COLO829 (cell line): Measurements from ENCODE around the gene DQX1.
A peak's percentile ranks its signal among the peaks of the same experiment; 100 is the strongest.
"Not testable (repeated sequence)": the region's sequence is repeated elsewhere in the genome, so short reads cannot be mapped to it uniquely, and the experiment has no call there.

ENCODE experiments used
- DNase-seq: peaks from one replicate; pipeline ENCODE4 v3.0.0; 2012; ENCODE audit warnings: low spot score

Gene DQX1

GRCh38 chr2:74491648-74492544 is 34.1 kb downstream of the DQX1 start:
- no peak for DNase-seq

DNA sequence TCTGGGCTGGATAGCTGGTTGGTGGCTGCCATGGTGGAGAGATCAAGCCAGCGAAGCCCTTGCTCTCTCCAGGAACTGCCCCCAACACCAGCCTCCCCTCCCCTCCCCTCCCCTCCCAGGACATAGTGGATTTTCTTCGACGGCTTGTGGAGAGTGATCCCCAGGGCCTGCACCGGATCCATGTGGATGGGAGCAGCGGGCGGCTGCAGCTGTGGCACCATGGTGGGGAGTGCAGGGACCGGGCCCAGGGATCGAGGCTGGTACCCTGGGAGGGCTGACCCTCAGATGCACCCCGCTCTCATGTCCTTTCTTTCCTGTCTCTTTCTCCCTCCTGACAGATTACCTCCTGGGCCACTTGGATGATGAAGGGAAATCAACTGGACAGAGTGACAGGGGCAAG is 36.1 kb downstream of the DQX1 start:
- DNase-seq, result no peak

- no peak for DNase-seq
Measured at GRCh38 chr2:74488643-74489481, 37.2 kb downstream of the DQX1 start.

DNA sequence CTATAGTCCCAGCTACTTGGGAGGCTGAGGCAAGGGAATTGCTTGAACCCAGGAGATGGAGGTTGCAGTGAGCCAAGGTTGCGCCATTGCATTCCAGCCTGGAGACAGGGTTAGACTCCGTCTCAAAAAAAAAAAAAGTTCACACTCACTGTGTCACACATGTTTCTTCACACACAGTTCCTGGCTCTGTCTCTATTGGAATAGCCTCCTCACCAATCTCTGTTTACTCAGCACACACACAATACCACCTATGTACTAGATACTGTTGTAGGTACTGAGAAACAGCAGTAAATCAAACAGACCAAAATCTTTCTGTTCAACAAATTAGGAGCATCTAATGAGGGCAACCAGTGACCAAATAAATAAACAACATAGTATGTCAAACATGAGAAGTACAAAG is 39.9 kb downstream of the DQX1 start:
- DNase-seq, result no peak

DNA sequence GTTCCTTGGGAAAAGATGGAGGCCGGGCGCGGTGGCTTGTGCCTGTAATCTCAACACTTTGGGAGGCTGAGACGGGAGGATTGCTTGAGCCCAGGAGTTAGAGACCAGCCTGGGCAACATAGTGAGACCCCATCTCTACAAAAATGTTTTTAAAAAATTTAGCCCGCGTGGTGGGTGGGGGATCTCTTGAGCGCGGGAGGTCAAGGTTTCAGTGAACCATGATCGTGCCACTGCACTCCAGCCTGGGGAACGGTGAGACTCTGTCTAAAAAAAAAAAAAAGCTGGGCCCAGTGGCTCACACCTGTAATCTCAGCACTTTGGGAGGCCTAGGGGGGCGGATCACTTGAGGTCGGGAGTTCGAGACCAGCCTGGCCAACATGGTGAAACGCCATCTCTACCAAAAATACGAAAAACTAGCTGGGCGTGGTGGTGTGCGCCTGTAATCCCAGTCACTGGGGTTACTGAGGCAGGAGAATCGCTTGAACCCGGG is 42.3 kb downstream of the DQX1 start:
- DNase-seq, result not testable (repeated sequence)

GRCh38 chr2:74482801-74483674 is 43.0 kb downstream of the DQX1 start, which contains the start of the genes CCDC142 and TTC31:
TSS of gene CCDC142 (minus strand) at chr2:74482998. CDS start at chr2:74482837, 161 bp downstream.
TSS of gene TTC31 (plus strand) at chr2:74483081. CDS start at chr2:74483096, 15 bp downstream.
- peak; percentile 89 for DNase-seq

GRCh38 chr2:74481961-74482800 is 43.9 kb downstream of the DQX1 start:
- DNase-seq, result no peak

DNA sequence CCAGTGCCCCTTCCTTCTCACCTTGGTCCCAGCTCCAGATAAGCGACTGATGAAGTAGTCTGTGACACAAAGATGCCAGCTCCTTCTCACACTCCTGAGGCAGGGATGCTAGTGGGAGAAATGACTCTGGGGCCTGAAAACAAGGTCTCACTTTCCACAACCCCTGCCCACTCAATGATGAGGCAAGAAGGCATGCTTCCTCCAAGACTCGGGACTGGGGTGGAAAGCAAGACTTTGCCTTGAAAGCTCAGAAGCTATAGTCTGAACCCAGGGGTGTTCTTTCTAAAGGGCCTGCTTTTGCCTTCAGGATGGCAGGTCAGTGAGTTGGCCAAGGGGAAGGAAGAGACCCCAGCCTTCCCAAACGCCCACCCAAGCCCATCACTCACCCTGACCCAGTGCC is 44.6 kb downstream of the DQX1 start:
- DNase-seq, result no peak

GRCh38 chr2:74474899-74475298 is 51.1 kb downstream of the DQX1 start:
- DNase-seq, result no peak

DNA sequence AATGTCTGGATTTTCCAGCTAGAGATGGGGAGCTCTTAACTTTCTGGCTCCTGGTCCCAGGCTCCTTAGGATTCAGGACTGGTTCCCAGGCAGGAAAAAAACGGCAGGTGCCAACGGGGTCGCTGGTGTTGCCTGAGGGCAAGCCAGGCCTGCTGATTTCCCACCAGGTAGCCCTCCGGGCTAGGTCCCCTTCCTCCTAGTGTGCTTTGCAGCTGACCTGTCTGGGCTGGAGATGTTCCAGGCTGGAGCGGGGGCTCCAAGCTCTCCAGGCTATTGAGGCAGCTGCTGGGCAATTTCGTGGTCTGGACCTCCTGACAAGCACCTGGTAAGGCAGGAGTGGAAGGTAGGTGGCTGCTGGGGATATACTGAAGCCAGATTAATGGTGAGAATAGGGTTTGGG is 51.5 kb downstream of the DQX1 start:
- no peak for DNase-seq

DNA sequence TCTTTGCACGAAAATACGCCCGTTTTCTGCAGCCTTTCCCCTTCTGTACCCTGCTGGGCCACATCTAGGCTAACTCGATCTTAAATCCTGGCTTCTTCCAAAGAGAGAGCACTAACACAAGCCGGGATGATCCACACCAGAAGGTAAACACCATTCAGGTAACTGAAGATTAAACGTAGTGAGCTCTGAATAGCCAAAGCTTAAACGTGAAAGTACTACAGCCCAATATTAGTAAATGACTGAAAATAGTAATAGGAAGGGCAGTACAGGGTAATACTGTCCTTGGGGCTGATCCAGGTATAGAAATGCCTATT is 53.1 kb downstream of the DQX1 start:
- no peak for DNase-seq

DNA sequence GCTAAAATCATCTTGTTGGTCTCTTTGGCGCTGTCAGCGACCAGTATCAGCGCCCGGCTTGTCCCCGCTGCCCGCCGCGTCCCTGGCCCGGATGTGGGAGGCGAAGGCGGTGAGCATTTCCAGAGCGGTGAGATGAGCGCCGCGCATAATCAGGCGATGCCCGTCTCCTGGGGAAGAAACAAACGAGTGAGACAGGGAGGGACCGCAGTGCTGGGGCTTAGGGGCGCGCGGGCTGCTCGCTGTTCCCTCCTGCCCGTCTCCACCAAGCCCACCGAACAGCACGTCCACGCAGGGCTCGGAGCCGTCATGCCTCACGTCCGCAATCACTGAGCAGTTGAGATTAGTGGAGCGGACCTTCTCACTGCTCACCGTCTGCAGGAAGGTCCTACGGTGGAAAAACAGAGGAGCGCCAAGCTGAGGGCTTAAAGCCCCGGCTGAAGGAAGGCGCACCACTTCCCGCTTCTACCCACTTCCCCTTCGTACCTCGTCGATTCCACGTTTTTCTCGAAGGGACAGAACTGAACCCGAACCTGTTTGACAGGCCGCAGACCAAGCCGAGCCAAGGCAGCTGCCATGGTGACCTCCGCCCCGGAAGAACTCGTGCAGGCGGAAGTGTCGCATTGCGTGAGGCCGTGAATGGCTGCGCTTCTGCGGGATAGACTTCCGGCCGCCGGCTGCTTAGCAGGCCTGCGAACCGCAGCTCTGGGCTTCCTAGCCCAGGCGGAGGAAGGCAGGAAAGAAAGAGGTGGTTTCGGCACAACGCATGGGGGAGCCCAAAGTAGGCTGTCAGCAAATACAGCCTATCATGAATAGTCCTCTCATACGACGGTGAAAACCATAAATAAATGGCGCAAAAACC is 53.7 kb downstream of the DQX1 start, which contains the start of gene MRPL53:
Gene MRPL53 (minus strand): TSS at position 595 of the 859 bp plus-strand sequence. CDS start 20 bp downstream, at position 575.
- peak; percentile 47 for DNase-seq

DNA sequence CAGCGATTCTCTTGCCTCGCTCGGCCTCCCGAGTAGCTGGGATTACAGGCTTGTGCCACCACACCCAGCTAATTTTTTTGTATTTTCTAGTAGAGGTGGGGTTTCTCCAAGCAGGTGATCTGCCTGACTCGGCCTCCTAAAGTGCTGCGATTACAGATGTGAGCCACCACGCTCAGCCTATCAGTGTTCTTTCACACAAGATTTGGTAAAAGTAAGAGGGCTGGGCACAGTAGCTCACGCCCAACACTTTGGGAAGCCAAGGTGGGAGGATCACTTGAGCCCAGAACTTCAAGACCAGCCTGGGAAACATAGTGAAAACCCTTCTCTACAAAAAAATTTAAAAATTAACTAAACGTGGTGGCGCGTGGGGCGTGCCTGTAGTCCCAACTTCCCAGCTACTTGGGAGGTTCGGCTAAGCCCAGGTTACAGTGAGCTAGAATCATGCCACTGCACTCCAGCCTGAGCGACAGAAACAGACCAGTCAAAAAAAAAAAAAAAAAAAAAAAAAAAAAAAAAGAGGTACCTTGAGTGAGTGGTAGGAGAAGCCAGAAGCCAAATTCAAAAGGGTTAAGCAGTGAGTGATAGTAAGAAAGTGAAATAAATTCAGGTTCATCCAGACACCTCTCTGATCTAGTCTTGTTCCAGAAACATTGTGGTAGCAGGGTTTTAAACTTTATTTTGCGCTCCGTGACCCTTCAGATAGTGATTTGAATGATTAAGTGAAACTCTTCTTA is 54.5 kb downstream of the DQX1 start:
- DNase-seq, result no peak

- not testable (repeated sequence) for DNase-seq
Measured at GRCh38 chr2:74470742-74471141, 55.3 kb downstream of the DQX1 start.
